ENCODE results near the gene SPACA4.
"Not testable (repeated sequence)": the region's sequence is repeated elsewhere in the genome, so short reads cannot be mapped to it uniquely, and the experiment has no call there.

The SPACA4 gene

GRCh38 chr19:48628486-48629296 lies 22.1 kb downstream of the SPACA4 start:
- in situ Hi-C loops (cut with HindIII; ENCODE audit: low pct_ligation_motif_present, low sequenced_read_pairs), result no loop called here
- no peak overlapping the region for H3K4me3 ChIP-seq (ENCODE audit: low read depth, low read length)

GRCh38 chr19:48629297-48629598 lies 22.7 kb downstream of the SPACA4 start:
- no peak overlapping the region for H3K4me3 ChIP-seq (ENCODE audit: low read depth, low read length)
- no peak for DNase-seq
- H3K27ac ChIP-seq, result no peak overlapping the region
- H3K36me3 ChIP-seq (replicated peaks), result no peaks in the 10 kb centered on the region
- in situ Hi-C loops (cut with HindIII; ENCODE audit: low pct_ligation_motif_present, low sequenced_read_pairs), result no loop called here
- no peaks in the 10 kb centered on the region for H3K27me3 ChIP-seq (replicated peaks)
- no peak for TF ChIP-seq CTCF (IDR thresholded peaks at IDR 0.05; ENCODE audit: low read depth, low read length, missing control alignments)

More at GRCh38 chr19:48628486-48629296, 22.1 kb downstream of the SPACA4 start:
- no peak for TF ChIP-seq CTCF (IDR thresholded peaks at IDR 0.05; ENCODE audit: low read depth, low read length, missing control alignments)
- Histone ChIP-seq H3K36me3 (replicated peaks) (no peaks in the 10 kb centered on the region), H3K27me3 (replicated peaks) (no peaks in the 10 kb centered on the region), H3K27ac (no peak overlapping the region)
- DNase-seq, result no peak

- peak; percentile 56 for DNase-seq
These were observed 23.2 kb downstream of the SPACA4 start for GRCh38 chr19:48629599-48630295.

DNA sequence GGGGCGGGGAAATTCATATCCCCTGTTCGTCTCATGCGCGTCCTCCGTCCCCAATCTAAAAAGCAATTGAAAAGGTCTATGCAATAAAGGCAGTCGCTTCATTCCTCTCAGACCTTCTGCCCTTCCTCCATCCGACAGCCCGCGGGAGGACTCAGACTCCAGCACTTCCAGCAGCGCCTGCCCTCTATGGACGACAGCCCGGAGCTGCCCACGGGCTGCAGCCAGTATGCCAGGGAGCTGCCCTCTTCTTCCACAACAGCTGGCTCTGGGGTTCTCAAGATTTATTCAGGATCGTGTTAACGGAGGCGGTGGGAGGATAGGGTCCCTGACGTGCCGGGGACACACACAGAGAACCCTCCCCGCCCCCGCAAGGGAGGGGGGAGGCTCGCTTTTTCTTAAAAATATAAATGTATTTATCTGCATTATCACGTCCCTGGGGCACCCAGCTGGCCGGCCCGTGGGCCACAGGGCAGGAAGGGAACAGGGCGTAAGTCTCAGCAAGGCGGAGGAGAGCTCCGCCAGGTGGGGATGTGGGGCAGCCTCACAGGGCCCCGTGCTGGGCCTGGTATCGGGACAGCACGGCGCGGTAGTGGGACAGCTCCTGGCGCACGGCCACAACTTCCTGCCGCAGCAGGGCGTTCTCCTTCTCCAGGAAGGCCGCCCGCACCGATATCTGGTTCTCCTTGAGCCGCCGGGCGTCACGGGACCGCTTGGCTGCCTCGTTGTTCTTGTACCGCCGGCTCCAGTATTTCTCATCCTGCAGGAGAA lies 23.9 kb downstream of the SPACA4 start:
- Histone ChIP-seq H3K27ac (peak overlapping the region; percentile 5), H3K4me3 (ENCODE audit: low read depth, low read length) (peak overlapping the region; percentile 27), H3K27me3 (replicated peaks) (no peaks in the 10 kb centered on the region), H3K36me3 (replicated peaks) (no peaks in the 10 kb centered on the region)
- in situ Hi-C loops (cut with HindIII; ENCODE audit: low pct_ligation_motif_present, low sequenced_read_pairs), result no loop called here
- peak; percentile 51 for DNase-seq
- peak; percentile 46 for TF ChIP-seq CTCF (IDR thresholded peaks at IDR 0.05; ENCODE audit: low read depth, low read length, missing control alignments)

More at GRCh38 chr19:48629599-48630295, 23.2 kb downstream of the SPACA4 start:
- H3K27ac ChIP-seq, result peak overlapping the region; percentile 5
- no peak for TF ChIP-seq CTCF (IDR thresholded peaks at IDR 0.05; ENCODE audit: low read depth, low read length, missing control alignments)
- no peaks in the 10 kb centered on the region for H3K27me3 ChIP-seq (replicated peaks)
- peak overlapping the region; percentile 27 for H3K4me3 ChIP-seq (ENCODE audit: low read depth, low read length)
- in situ Hi-C loops (cut with HindIII; ENCODE audit: low pct_ligation_motif_present, low sequenced_read_pairs), result no loop called here
- H3K36me3 ChIP-seq (replicated peaks), result no peaks in the 10 kb centered on the region

DNA sequence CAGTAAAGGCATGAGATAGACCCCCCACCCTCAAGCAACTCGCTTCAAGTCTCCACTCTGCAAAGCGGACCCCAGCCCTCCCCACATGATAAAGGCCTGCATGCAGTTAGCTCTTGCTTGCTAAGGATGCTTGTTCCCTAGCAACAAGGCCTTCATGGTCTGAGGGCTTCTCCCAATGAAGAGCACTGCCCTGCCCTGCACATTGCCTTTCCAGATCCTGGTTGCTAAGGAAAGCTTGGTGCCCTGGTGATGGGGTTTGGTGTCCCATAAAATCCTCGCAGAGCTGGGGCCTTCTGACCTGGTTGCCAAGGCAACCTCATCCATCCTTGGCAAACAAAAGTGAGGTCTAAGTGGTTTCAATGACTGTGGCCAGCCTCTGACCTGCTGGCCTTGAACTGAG lies 24.7 kb downstream of the SPACA4 start:
- Histone ChIP-seq H3K4me3 (ENCODE audit: low read depth, low read length) (no peak overlapping the region), H3K27ac (no peak overlapping the region), H3K36me3 (replicated peaks) (no peaks in the 10 kb centered on the region), H3K27me3 (replicated peaks) (no peaks in the 10 kb centered on the region)
- no peak for DNase-seq
- in situ Hi-C loops (cut with HindIII; ENCODE audit: low pct_ligation_motif_present, low sequenced_read_pairs), result no loop called here
- TF ChIP-seq CTCF (IDR thresholded peaks at IDR 0.05; ENCODE audit: low read depth, low read length, missing control alignments), result no peak

DNA sequence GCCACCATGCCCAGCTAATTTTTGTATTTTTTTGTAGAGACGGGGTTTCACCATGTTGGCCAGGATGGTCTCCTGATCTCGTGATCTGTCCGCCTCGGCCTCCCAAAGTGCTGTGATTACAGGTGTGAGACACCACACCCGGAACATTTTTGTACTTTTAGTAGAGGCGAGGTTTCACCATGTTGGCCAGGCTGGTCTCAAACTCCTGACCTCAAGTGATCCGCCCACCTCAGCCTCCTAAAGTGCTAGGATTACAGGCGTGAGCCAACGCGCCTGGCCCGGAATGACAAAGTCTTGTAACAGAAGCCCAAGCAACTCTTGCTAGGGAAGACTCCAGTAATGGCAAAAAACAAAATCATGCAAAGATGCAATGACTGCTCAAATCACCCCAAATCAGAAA lies 25.7 kb downstream of the SPACA4 start:
- H3K4me3 ChIP-seq (ENCODE audit: low read depth, low read length); H3K27ac ChIP-seq; H3K36me3 ChIP-seq (replicated peaks); DNase-seq; in situ Hi-C loops (cut with HindIII; ENCODE audit: low pct_ligation_motif_present, low sequenced_read_pairs); H3K27me3 ChIP-seq (replicated peaks): not testable (repeated sequence)
